ENCODE results near the gene PTMS. TPM values are rescaled to one million over a fixed set of nuclear protein-coding genes. Genes with fewer than 3 reads are reported as not detected.

The PTMS gene
- total and polyA plus RNA-seq, 4 donors: 65.6 to 801 (median 249) TPM

DNA sequence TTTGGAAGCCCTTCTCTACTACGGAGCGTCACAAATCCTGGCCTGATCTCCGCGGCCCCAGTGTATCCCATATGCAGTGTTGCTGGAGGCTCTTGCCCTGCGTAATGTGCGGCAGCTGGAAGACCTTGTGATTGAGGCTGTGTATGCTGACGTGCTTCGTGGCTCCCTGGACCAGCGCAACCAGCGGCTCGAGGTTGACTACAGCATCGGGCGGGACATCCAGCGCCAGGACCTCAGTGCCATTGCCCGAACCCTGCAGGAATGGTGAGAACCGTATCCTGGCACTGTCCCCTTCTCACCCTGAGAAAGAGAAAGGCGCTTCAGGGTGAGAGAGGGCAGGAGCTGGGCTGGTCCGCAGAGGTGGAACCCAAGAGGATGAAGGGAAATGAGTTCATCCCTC, 37.0 kb upstream of the PTMS start:
- no peak overlapping the region for H3K27ac ChIP-seq (ENCODE audit: low read depth in 1 of 2, low read length in 1 of 2)
- TF ChIP-seq, protein P1, sequence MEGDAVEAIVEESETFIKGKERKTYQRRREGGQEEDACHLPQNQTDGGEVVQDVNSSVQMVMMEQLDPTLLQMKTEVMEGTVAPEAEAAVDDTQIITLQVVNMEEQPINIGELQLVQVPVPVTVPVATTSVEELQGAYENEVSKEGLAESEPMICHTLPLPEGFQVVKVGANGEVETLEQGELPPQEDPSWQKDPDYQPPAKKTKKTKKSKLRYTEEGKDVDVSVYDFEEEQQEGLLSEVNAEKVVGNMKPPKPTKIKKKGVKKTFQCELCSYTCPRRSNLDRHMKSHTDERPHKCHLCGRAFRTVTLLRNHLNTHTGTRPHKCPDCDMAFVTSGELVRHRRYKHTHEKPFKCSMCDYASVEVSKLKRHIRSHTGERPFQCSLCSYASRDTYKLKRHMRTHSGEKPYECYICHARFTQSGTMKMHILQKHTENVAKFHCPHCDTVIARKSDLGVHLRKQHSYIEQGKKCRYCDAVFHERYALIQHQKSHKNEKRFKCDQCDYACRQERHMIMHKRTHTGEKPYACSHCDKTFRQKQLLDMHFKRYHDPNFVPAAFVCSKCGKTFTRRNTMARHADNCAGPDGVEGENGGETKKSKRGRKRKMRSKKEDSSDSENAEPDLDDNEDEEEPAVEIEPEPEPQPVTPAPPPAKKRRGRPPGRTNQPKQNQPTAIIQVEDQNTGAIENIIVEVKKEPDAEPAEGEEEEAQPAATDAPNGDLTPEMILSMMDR (IDR thresholded peaks at IDR 0.05; ENCODE audit: control extremely low read depth, extremely low read depth): no peak
- no peak overlapping the region for H3K4me3 ChIP-seq
- H3K9ac ChIP-seq (ENCODE audit: insufficient read depth in 1 of 2, low read length in 2 of 2): no peak overlapping the region
- peaks cover 10 to 42% (median 37%) of the 10 kb centered on the region in 4 donors for H3K36me3 ChIP-seq (ENCODE audit: control insufficient read depth in 4 of 4, insufficient read depth in 4 of 4, low read length in 4 of 4)
- WGBS, 2 donors: 95 to 97% methylated on average over 18 of the region's 18 CpGs
- H3K27me3 ChIP-seq (ENCODE audit: control insufficient read depth in 3 of 3, insufficient read depth in 3 of 3, low read length in 2 of 3): no peaks in the 10 kb centered on the region
- H3K4me1 ChIP-seq (ENCODE audit: control insufficient read depth in 5 of 5, insufficient read depth in 5 of 5, low read length in 5 of 5): peaks cover 0 to 7% (median 7%) of the 10 kb centered on the region in 5 donors
- ATAC-seq (ENCODE audit: insufficient read depth, low FRiP score) (no peak), DNase-seq (no peak)
- no peaks in the 10 kb centered on the region for H3K9me3 ChIP-seq (ENCODE audit: control insufficient read depth in 4 of 4, insufficient read depth in 3 of 4, low read length in 3 of 4)

DNA sequence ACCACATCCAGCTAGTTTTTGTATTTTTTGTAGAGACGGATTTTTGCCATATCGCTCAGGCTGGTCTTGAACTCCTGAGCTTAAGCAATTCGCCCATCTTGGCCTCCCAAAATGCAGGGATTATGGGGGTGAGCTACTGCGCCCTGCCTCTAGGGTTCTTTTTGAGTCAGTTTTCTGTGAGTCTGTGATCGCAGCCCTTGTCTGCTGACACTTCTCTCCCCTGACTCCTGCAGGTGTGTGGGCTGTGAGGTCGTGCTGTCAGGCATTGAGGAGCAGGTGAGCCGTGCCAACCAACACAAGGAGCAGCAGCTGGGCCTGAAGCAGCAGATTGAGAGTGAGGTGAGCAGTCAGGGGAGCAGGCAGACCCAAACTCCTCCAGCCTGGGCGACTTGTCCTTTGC, 36.0 kb upstream of the PTMS start:
- Histone ChIP-seq H3K36me3 (ENCODE audit: control insufficient read depth in 4 of 4, insufficient read depth in 4 of 4, low read length in 4 of 4) (peaks cover 10 to 47% (median 40%) of the 10 kb centered on the region in 4 donors), H3K9ac (ENCODE audit: insufficient read depth in 1 of 2, low read length in 2 of 2) (no peak overlapping the region)
- TF ChIP-seq, protein P1 (IDR thresholded peaks at IDR 0.05; ENCODE audit: control extremely low read depth, extremely low read depth): no peak

DNA sequence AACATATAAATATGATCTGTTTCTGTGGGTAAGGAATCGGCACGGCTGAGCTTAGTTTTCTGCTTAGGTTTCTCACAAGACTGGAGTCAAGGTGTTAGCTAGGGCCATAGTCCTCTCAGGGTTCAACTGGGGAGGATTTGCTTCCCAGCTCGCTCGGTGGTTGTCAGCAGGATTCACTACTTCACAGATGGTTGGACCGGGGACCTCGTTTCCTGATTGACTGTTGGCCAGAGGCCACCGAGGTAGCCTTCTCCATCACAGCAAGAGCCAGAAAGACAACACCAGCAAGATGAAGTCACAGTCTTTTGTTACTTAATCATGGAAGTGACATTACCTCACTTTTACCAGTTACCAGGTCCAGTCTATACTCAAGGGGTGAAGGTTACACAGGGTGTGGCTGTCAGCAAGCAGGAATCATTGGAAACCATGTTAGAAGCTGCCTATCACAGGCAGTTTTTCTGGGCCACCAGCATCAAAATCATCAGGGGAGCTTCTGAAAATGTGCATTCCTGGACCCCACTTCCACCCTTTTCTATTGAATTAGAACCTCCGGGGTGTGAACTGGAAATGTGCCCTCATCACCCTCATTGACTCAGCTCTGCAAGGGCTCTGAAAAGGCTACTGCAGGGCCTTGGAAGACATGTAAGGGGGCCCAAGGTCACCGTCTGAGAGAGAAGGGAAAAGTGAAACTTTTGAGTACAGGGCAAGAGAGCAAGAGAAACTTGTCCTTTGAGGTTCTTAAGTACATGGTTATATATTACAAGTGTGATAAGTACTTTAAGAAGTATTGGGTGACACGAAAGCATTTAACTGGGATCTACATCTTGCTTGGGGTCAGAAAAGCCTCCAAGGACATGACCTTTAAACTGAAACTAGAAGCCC, 31.4 kb upstream of the PTMS start:
- Histone ChIP-seq H3K4me1 (ENCODE audit: control insufficient read depth in 5 of 5, insufficient read depth in 5 of 5, low read length in 5 of 5) (peaks cover 0 to 4% (median 0%) of the 10 kb centered on the region in 5 donors), H3K36me3 (ENCODE audit: control insufficient read depth in 4 of 4, insufficient read depth in 4 of 4, low read length in 4 of 4) (peaks cover 3 to 26% (median 22%) of the 10 kb centered on the region in 4 donors), H3K4me3 (no peak overlapping the region), H3K9ac (ENCODE audit: insufficient read depth in 1 of 2, low read length in 2 of 2) (no peak overlapping the region), H3K27ac (ENCODE audit: low read depth in 1 of 2, low read length in 1 of 2) (no peak overlapping the region), H3K27me3 (ENCODE audit: control insufficient read depth in 3 of 3, insufficient read depth in 3 of 3, low read length in 2 of 3) (no peaks in the 10 kb centered on the region), H3K9me3 (ENCODE audit: control insufficient read depth in 4 of 4, insufficient read depth in 3 of 4, low read length in 3 of 4) (no peaks in the 10 kb centered on the region)
- ATAC-seq (ENCODE audit: insufficient read depth, low FRiP score) (no peak), DNase-seq (no peak)
- TF ChIP-seq, protein P1 (IDR thresholded peaks at IDR 0.05; ENCODE audit: control extremely low read depth, extremely low read depth): no peak
- WGBS, 2 donors: 73 to 84% methylated on average over 10 of the region's 10 CpGs

More for the DNA sequence above, 36.0 kb upstream of the PTMS start:
- no peaks in the 10 kb centered on the region for H3K27me3 ChIP-seq (ENCODE audit: control insufficient read depth in 3 of 3, insufficient read depth in 3 of 3, low read length in 2 of 3)
- no peak overlapping the region for H3K4me3 ChIP-seq
- DNase-seq (no peak), ATAC-seq (ENCODE audit: insufficient read depth, low FRiP score) (no peak)
- H3K4me1 ChIP-seq (ENCODE audit: control insufficient read depth in 5 of 5, insufficient read depth in 5 of 5, low read length in 5 of 5): no peaks in the 10 kb centered on the region
- no peaks in the 10 kb centered on the region for H3K9me3 ChIP-seq (ENCODE audit: control insufficient read depth in 4 of 4, insufficient read depth in 3 of 4, low read length in 3 of 4)
- 96% methylated on average over 8 of the region's 8 CpGs for WGBS, 2 donors
- H3K27ac ChIP-seq (ENCODE audit: low read depth in 1 of 2, low read length in 1 of 2): no peak overlapping the region

Measured in lung (tissue), 12 donors.